ENCODE results near the gene PIGU.

PIGU gene

DNA sequence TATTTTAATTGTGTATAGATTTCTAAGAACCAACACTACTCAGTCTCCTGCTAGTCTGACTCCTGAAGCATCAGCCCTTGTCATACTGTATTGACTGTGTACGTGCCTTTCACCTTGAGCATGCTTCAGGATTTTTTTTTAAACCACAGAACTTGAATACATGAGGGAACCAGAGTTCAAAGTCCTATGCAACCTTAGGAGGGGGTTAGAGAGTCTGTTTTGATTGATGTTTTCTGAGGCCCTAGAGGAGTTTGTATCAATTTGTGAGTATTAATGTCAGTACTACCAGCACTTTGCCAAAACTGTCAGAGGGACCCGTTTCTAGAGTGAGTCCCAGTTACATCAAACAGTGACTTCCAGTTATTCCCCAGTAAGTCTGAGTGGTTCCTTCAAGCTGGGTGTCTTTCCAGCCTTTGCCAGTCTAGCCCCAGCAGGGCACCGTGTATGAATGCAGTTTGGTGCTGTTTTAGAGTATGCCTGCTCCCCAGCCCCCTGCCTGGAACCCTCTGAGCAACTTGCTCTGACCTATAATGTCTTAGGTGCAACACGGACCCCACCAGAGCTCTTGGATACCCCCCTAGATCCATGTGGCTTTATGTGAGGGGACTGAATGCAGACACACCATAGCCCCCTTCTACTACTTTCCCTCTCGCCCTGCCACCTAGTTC, 35.8 kb upstream of the PIGU start:
- no peak overlapping the region for H2AK5ac ChIP-seq (ENCODE audit: low read length)
- no peak overlapping the region for H3K23ac ChIP-seq (ENCODE audit: low read length)
- H3K4me1 ChIP-seq (ENCODE audit: control insufficient read depth, low read depth, low read length): no peaks in the 10 kb centered on the region
- no peak overlapping the region for H3K18ac ChIP-seq (ENCODE audit: low read length)
- H2BK120ac ChIP-seq (ENCODE audit: low read depth, low read length): no peak overlapping the region
- DNase-seq: no peak
- H3K79me2 ChIP-seq (ENCODE audit: control insufficient read depth, insufficient read depth, low read length): no peaks in the 10 kb centered on the region
- H3K9ac ChIP-seq (ENCODE audit: low read length): no peak overlapping the region
- H3K27ac ChIP-seq (ENCODE audit: low read depth, low read length): no peak overlapping the region
- H4K5ac ChIP-seq (ENCODE audit: low read length): no peak overlapping the region
- no peak overlapping the region for H2BK15ac ChIP-seq (replicated peaks; ENCODE audit: low read depth)
- H3K27me3 ChIP-seq (ENCODE audit: insufficient read depth, low read length, poor library complexity): peaks cover 4% of the 10 kb centered on the region
- no peaks in the 10 kb centered on the region for H3K79me1 ChIP-seq (ENCODE audit: low read length)
- no peak overlapping the region for H3K4me3 ChIP-seq (ENCODE audit: low read length)
- no peak overlapping the region for H3K4ac ChIP-seq (ENCODE audit: low read depth, low read length)
- no peak overlapping the region for H4K8ac ChIP-seq (ENCODE audit: low read depth, low read length)
- no CpG with 5 or more reads among the region's 5 CpGs for WGBS (ENCODE audit: extremely low coverage, insufficient coverage, low lambda C conversion rate)
- no peak overlapping the region for H3K4me2 ChIP-seq (ENCODE audit: low read length)
- no peaks in the 10 kb centered on the region for H3K36me3 ChIP-seq (ENCODE audit: control insufficient read depth, insufficient read depth, low read length)
- no peak overlapping the region for H2BK5ac ChIP-seq (ENCODE audit: low read length)
- H3K56ac ChIP-seq (ENCODE audit: low read length): no peak overlapping the region

DNA sequence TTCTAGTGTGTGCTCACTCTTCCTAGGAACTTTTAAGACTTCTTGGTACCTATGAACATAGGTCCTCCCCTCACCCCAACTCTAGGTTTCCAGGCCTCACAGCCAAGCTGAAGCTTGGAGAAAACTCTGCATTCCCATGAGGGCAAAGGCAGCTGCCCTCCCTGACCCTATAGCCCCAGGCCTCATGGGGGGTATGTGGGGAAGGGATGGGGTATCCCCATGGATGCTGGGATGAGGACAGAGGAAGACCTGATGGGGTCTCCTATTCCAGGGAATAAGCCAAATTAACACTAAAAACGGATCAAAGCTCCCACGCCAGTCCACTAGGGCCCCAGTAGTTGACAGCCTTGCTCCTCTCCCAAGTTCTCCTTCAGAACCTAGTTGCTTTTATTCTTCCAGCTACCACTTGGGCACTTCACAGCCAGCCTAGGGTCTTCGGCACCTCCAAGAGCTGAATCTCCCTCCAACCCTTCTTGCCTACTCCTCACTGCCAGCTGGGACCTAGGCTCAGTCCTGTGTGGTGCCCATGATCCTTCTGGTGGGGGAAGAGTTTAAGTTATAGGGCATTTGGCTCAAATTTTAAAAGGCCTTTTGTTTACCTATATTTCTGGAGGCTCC, 35.0 kb upstream of the PIGU start:
- Histone ChIP-seq H2BK120ac (ENCODE audit: low read depth, low read length) (no peak overlapping the region), H3K4ac (ENCODE audit: low read depth, low read length) (no peak overlapping the region), H3K36me3 (ENCODE audit: control insufficient read depth, insufficient read depth, low read length) (no peaks in the 10 kb centered on the region), H3K56ac (ENCODE audit: low read length) (no peak overlapping the region), H4K8ac (ENCODE audit: low read depth, low read length) (no peak overlapping the region), H3K9ac (ENCODE audit: low read length) (no peak overlapping the region), H2AK5ac (ENCODE audit: low read length) (no peak overlapping the region), H3K23ac (ENCODE audit: low read length) (no peak overlapping the region), H3K4me3 (ENCODE audit: low read length) (no peak overlapping the region), H3K79me1 (ENCODE audit: low read length) (no peaks in the 10 kb centered on the region), H3K79me2 (ENCODE audit: control insufficient read depth, insufficient read depth, low read length) (no peaks in the 10 kb centered on the region), H2BK5ac (ENCODE audit: low read length) (no peak overlapping the region), H4K5ac (ENCODE audit: low read length) (no peak overlapping the region), H3K4me1 (ENCODE audit: control insufficient read depth, low read depth, low read length) (no peaks in the 10 kb centered on the region), H3K27ac (ENCODE audit: low read depth, low read length) (no peak overlapping the region), H3K4me2 (ENCODE audit: low read length) (no peak overlapping the region), H3K27me3 (ENCODE audit: insufficient read depth, low read length, poor library complexity) (peaks cover 4% of the 10 kb centered on the region), H2BK15ac (replicated peaks; ENCODE audit: low read depth) (no peak overlapping the region), H3K18ac (ENCODE audit: low read length) (no peak overlapping the region)
- WGBS (ENCODE audit: extremely low coverage, insufficient coverage, low lambda C conversion rate): no CpG with 5 or more reads among the region's 3 CpGs
- DNase-seq: no peak

DNA sequence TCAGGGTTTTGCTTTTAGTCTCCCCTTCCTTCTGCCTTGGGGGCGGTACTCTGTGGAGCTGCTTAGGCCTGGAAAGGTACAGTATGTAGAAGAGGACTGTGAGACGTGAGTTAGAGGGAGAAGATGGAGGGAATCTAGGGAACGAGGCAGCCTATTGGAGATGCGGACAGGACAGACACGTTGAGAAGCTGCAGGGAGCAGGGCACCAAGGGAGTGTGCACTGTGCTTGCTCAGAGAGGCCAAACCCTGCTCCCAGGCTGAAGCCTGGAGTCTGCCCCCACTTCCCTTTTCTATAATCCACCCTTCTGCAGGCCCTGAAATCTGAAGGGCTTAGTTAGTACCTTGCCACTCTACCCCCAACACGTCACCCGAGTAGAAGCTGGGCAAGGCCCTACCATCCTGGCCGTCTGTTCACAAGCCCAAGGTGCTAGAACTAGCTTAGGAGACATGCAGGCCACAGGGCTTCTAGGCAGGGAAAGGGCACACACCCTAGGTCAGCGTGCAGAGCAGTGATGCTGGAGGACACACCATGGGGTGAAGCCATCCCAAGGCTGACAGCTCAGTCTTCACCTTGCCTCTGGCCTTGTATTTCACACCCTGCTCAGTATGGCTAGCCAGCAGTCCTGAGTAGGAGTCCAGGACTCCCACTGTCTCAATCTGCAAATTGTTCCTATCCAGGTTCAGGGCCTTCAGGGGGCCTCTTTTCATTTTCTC, 34.1 kb upstream of the PIGU start:
- Histone ChIP-seq H2BK120ac (ENCODE audit: low read depth, low read length) (no peak overlapping the region), H3K4me1 (ENCODE audit: control insufficient read depth, low read depth, low read length) (no peaks in the 10 kb centered on the region), H2AK5ac (ENCODE audit: low read length) (no peak overlapping the region), H3K36me3 (ENCODE audit: control insufficient read depth, insufficient read depth, low read length) (no peaks in the 10 kb centered on the region), H3K23ac (ENCODE audit: low read length) (no peak overlapping the region), H3K4me3 (ENCODE audit: low read length) (no peak overlapping the region), H3K27ac (ENCODE audit: low read depth, low read length) (no peak overlapping the region), H3K9ac (ENCODE audit: low read length) (no peak overlapping the region), H4K8ac (ENCODE audit: low read depth, low read length) (no peak overlapping the region), H2BK5ac (ENCODE audit: low read length) (no peak overlapping the region), H3K18ac (ENCODE audit: low read length) (no peak overlapping the region), H3K4ac (ENCODE audit: low read depth, low read length) (no peak overlapping the region), H3K79me2 (ENCODE audit: control insufficient read depth, insufficient read depth, low read length) (no peaks in the 10 kb centered on the region), H3K79me1 (ENCODE audit: low read length) (no peaks in the 10 kb centered on the region), H4K5ac (ENCODE audit: low read length) (no peak overlapping the region), H3K4me2 (ENCODE audit: low read length) (no peak overlapping the region), H3K56ac (ENCODE audit: low read length) (no peak overlapping the region), H2BK15ac (replicated peaks; ENCODE audit: low read depth) (no peak overlapping the region), H3K27me3 (ENCODE audit: insufficient read depth, low read length, poor library complexity) (peaks cover 4% of the 10 kb centered on the region)
- DNase-seq: no peak
- no CpG with 5 or more reads among the region's 9 CpGs for WGBS (ENCODE audit: extremely low coverage, insufficient coverage, low lambda C conversion rate)

DNA sequence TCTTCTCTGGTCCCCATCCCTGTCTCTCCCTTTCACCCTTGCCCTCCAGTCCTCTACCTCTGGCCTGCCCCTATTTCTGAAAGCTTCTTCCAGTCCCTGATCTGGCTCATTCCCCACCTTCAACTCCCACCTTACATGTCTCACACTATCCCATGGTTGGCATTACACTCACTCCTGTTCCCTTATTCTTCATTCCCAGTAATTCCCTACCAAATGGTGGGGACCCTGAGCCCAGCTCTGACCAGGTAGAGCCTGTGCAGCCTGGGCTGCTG, 33.6 kb upstream of the PIGU start:
- no peak overlapping the region for H3K23ac ChIP-seq (ENCODE audit: low read length)
- no peak for DNase-seq
- no peak overlapping the region for H3K4me3 ChIP-seq (ENCODE audit: low read length)
- no peak overlapping the region for H4K8ac ChIP-seq (ENCODE audit: low read depth, low read length)
- H3K4me2 ChIP-seq (ENCODE audit: low read length): no peak overlapping the region
- no peak overlapping the region for H3K18ac ChIP-seq (ENCODE audit: low read length)
- H3K79me2 ChIP-seq (ENCODE audit: control insufficient read depth, insufficient read depth, low read length): no peaks in the 10 kb centered on the region
- no peak overlapping the region for H2AK5ac ChIP-seq (ENCODE audit: low read length)
- H3K4ac ChIP-seq (ENCODE audit: low read depth, low read length): no peak overlapping the region
- no peaks in the 10 kb centered on the region for H3K4me1 ChIP-seq (ENCODE audit: control insufficient read depth, low read depth, low read length)
- H3K27me3 ChIP-seq (ENCODE audit: insufficient read depth, low read length, poor library complexity): peaks cover 4% of the 10 kb centered on the region
- no peak overlapping the region for H3K9ac ChIP-seq (ENCODE audit: low read length)
- no peak overlapping the region for H4K5ac ChIP-seq (ENCODE audit: low read length)
- no peaks in the 10 kb centered on the region for H3K79me1 ChIP-seq (ENCODE audit: low read length)
- no peak overlapping the region for H3K27ac ChIP-seq (ENCODE audit: low read depth, low read length)
- no peak overlapping the region for H2BK120ac ChIP-seq (ENCODE audit: low read depth, low read length)
- H3K36me3 ChIP-seq (ENCODE audit: control insufficient read depth, insufficient read depth, low read length): no peaks in the 10 kb centered on the region
- no peak overlapping the region for H2BK5ac ChIP-seq (ENCODE audit: low read length)
- H3K56ac ChIP-seq (ENCODE audit: low read length): no peak overlapping the region
- no peak overlapping the region for H2BK15ac ChIP-seq (replicated peaks; ENCODE audit: low read depth)

DNA sequence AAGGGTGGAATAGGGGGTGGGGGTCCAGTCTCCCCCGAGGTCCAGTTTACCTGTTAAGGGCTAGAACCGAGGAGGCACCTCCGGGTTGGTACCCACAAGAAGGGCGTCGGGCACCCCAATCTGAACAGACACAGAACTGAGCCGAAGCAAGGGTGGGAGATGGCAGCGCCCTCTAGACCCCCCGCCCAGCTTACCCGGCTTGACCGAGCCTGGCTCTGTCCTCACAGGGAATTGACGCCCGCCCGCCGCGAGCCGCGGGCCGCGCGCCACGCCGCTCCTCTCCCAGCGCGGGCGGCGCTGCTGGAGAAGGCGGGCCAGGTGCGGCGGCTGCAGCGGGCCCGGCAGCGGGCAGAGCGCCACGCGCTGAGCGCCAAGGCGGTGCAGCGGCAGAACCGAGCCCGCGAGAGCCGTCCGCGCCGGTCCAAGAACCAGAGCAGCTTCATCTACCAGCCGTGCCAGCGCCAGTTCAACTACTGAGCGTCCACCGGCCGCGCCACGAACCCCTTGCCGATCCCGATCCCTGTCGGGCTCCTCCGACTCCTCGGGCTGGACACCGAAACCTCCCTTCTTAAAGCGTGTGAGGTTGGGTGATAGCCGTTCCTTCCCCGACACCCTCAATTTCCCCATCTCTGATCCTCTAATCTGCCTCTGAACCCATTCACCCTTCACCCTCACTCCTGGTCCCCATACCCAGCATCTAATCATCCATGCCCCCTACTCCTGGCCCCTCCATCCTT, 33.1 kb upstream of the PIGU start:
- H3K36me3 ChIP-seq (ENCODE audit: control insufficient read depth, insufficient read depth, low read length): no peaks in the 10 kb centered on the region
- no peak overlapping the region for H3K4ac ChIP-seq (ENCODE audit: low read depth, low read length)
- H3K56ac ChIP-seq (ENCODE audit: low read length): peak overlapping the region; percentile 93
- no peak overlapping the region for H3K18ac ChIP-seq (ENCODE audit: low read length)
- no peak overlapping the region for H3K23ac ChIP-seq (ENCODE audit: low read length)
- H4K8ac ChIP-seq (ENCODE audit: low read depth, low read length): no peak overlapping the region
- H3K79me2 ChIP-seq (ENCODE audit: control insufficient read depth, insufficient read depth, low read length): no peaks in the 10 kb centered on the region
- H3K27me3 ChIP-seq (ENCODE audit: insufficient read depth, low read length, poor library complexity): peaks cover 4% of the 10 kb centered on the region
- no peak overlapping the region for H3K27ac ChIP-seq (ENCODE audit: low read depth, low read length)
- H2AK5ac ChIP-seq (ENCODE audit: low read length): no peak overlapping the region
- H3K4me3 ChIP-seq (ENCODE audit: low read length): peak overlapping the region; percentile 44
- WGBS (ENCODE audit: extremely low coverage, insufficient coverage, low lambda C conversion rate): no CpG with 5 or more reads among the region's 61 CpGs
- peak overlapping the region; percentile 90 for H3K4me2 ChIP-seq (ENCODE audit: low read length)
- no peak overlapping the region for H2BK15ac ChIP-seq (replicated peaks; ENCODE audit: low read depth)
- H3K79me1 ChIP-seq (ENCODE audit: low read length): no peaks in the 10 kb centered on the region
- H3K4me1 ChIP-seq (ENCODE audit: control insufficient read depth, low read depth, low read length): no peaks in the 10 kb centered on the region
- no peak overlapping the region for H4K5ac ChIP-seq (ENCODE audit: low read length)
- no peak overlapping the region for H2BK5ac ChIP-seq (ENCODE audit: low read length)
- peak; percentile 70 for DNase-seq
- peak overlapping the region; percentile 57 for H3K9ac ChIP-seq (ENCODE audit: low read length)
- no peak overlapping the region for H2BK120ac ChIP-seq (ENCODE audit: low read depth, low read length)

All from mesendoderm (in vitro differentiated cells).